Measurements from ENCODE around the gene MACROD2.

GRCh38 chr20:14000917-14001316, 5.6 kb downstream of the MACROD2 start:
- TF ChIP-seq YY1 (IDR thresholded peaks at IDR 0.05; ENCODE audit: insufficient read depth, insufficient read length) (no peak), ZNF274 (IDR thresholded peaks at IDR 0.05; ENCODE audit: low read depth, low read length) (no peak)
